ENCODE results near the gene PTF1A. TPM values are rescaled to one million over a fixed set of nuclear protein-coding genes. Genes with fewer than 3 reads are reported as not detected.

PTF1A gene
- total RNA-seq, 1 experiment from 2014 or later, result not detected

Small RNAs within 50 kb of the gene (small RNA-seq; reads per million reads assigned to genes)
- gene RF00561, result 0 reads per million in 2 experiments

Other genes starting within 250 kb of the PTF1A start
- 26.5 and 27.5 TPM in 2 replicates for gene MSRB2, start 96.7 kb upstream of the PTF1A start, total RNA-seq (2014; rRNA removed; shearing (Covaris generic))
- gene C10orf67, start 152.5 kb downstream of the PTF1A start, total RNA-seq (2014; rRNA removed; shearing (Covaris generic)), result not detected in 2 replicates
- gene OTUD1, start 246.8 kb downstream of the PTF1A start, total RNA-seq (2014; rRNA removed; shearing (Covaris generic)), result 5.1 and 5.4 TPM in 2 replicates

Data from SK-MEL-5 (cell line).